Osteoblast (primary cell): ENCODE measurements around the gene KRTAP5-7. TPM values are rescaled to one million over a fixed set of nuclear protein-coding genes. Genes with fewer than 3 reads are reported as not detected.
"Not testable (repeated sequence)": the region's sequence is repeated elsewhere in the genome, so short reads cannot be mapped to it uniquely, and the experiment has no call there.

Source experiments
- DNase-seq: peaks from one replicate; pipeline ENCODE4 v3.0.0; 2011; ENCODE audit warnings: low spot score, mixed read lengths; ENCODE audit not compliant: insufficient read length; ENCODE audit errors: missing footprints
- H2AFZ ChIP-seq: 2 replicates; pipeline ENCODE4 v1.6.0; 2011; ENCODE audit warnings: mild to moderate bottlenecking, low read length
- H3K27ac ChIP-seq: 2 replicates; pipeline ENCODE4 v1.5.1; 2011; ENCODE audit warnings: mild to moderate bottlenecking, low read depth, low read length, moderate library complexity
- H3K27me3 ChIP-seq: 2 replicates; pipeline ENCODE4 v1.6.0; 2012; ENCODE audit warnings: mild to moderate bottlenecking, control low read depth, inconsistent platforms, low read length, moderate library complexity; ENCODE audit not compliant: insufficient read depth
- H3K36me3 ChIP-seq: 2 replicates; pipeline ENCODE4 v1.5.1; 2011; ENCODE audit warnings: mild to moderate bottlenecking, low read length, control low read depth, moderate library complexity; ENCODE audit not compliant: insufficient read depth
- H3K4me1 ChIP-seq: 2 replicates; pipeline ENCODE4 v1.5.1; 2011; ENCODE audit warnings: mild to moderate bottlenecking, low read length, control low read depth, moderate library complexity; ENCODE audit not compliant: insufficient read depth
- H3K4me2 ChIP-seq: 2 replicates; pipeline ENCODE4 v1.6.0; 2011; ENCODE audit warnings: mild to moderate bottlenecking, low read length; ENCODE audit not compliant: insufficient read depth
- H3K4me3 ChIP-seq: fragments of 200-600 bp; sonication (generic); 3 replicates; pipeline ENCODE4 v1.5.1; 2012; ENCODE audit warnings: mild to moderate bottlenecking, low read length, inconsistent platforms; ENCODE audit not compliant: insufficient read depth
- H3K79me2 ChIP-seq: 2 replicates; pipeline ENCODE4 v1.6.0; 2012; ENCODE audit warnings: mild to moderate bottlenecking, low read length, control low read depth, inconsistent platforms; ENCODE audit not compliant: insufficient read depth
- H3K9me3 ChIP-seq: 2 replicates; pipeline ENCODE4 v1.5.1; 2011; ENCODE audit warnings: low read depth, low read length, control low read depth
- H4K20me1 ChIP-seq: 2 replicates; pipeline ENCODE4 v1.6.0; 2012; ENCODE audit warnings: mild to moderate bottlenecking, low read length, control low read depth; ENCODE audit not compliant: insufficient read depth
- CTCF ChIP-seq: IDR thresholded peaks from 2 replicates; pipeline ENCODE4 v1.5.1; 2011; ENCODE audit warnings: mild to moderate bottlenecking, low read depth, low read length, moderate library complexity; ENCODE audit errors: extremely low read depth
- total RNA-seq: library from RNA; depleted of rRNA; stranded (reverse); fragments of >200 nt; gene quantifications from 2 replicates; pipeline ENCODE4 v1.2.3, GENCODE V29; 2012

Gene KRTAP5-7
- total RNA-seq, 1 donor, result 0.36 TPM

- no peak for DNase-seq
- Histone ChIP-seq H3K4me3 (no peak overlapping the region), H3K9me3 (no peaks in the 10 kb centered on the region), H4K20me1 (no peaks in the 10 kb centered on the region), H3K79me2 (no peaks in the 10 kb centered on the region), H2AFZ (no peak overlapping the region), H3K4me1 (no peaks in the 10 kb centered on the region), H3K27me3 (no peaks in the 10 kb centered on the region), H3K27ac (no peak overlapping the region), H3K36me3 (no peaks in the 10 kb centered on the region), H3K4me2 (no peak overlapping the region)
- TF ChIP-seq CTCF, result no peak
Observed at GRCh38 chr11:71532036-71532610, 5.1 kb downstream of the KRTAP5-7 start.

- H3K27ac ChIP-seq, H3K27me3 ChIP-seq: not testable (repeated sequence)
Observed at GRCh38 chr11:71534711-71535608, 7.9 kb downstream of the KRTAP5-7 start.

GRCh38 chr11:71535825-71536224 lies 8.8 kb downstream of the KRTAP5-7 start:
- no peak overlapping the region for H3K4me2 ChIP-seq
- H3K36me3 ChIP-seq, result no peaks in the 10 kb centered on the region
- TF ChIP-seq CTCF, result no peak

More at GRCh38 chr11:71534711-71535608, 7.9 kb downstream of the KRTAP5-7 start:
- H3K9me3 ChIP-seq, H4K20me1 ChIP-seq, H2AFZ ChIP-seq, H3K36me3 ChIP-seq, H3K4me2 ChIP-seq, DNase-seq, H3K4me3 ChIP-seq, H3K4me1 ChIP-seq, H3K79me2 ChIP-seq: not testable (repeated sequence)

GRCh38 chr11:71537537-71537936 lies 10.5 kb downstream of the KRTAP5-7 start:
- no peak for DNase-seq
- TF ChIP-seq CTCF, result no peak
- Histone ChIP-seq H3K4me1 (no peaks in the 10 kb centered on the region), H3K27ac (no peak overlapping the region), H3K4me3 (no peak overlapping the region), H3K79me2 (no peaks in the 10 kb centered on the region), H3K4me2 (no peak overlapping the region), H3K36me3 (no peaks in the 10 kb centered on the region), H4K20me1 (no peaks in the 10 kb centered on the region), H3K9me3 (no peaks in the 10 kb centered on the region), H3K27me3 (no peaks in the 10 kb centered on the region), H2AFZ (no peak overlapping the region)

More at GRCh38 chr11:71535825-71536224, 8.8 kb downstream of the KRTAP5-7 start:
- Histone ChIP-seq H2AFZ (no peak overlapping the region), H3K4me1 (no peaks in the 10 kb centered on the region), H3K27ac (no peak overlapping the region), H3K4me3 (no peak overlapping the region), H3K9me3 (no peaks in the 10 kb centered on the region), H3K79me2 (no peaks in the 10 kb centered on the region), H3K27me3 (no peaks in the 10 kb centered on the region), H4K20me1 (no peaks in the 10 kb centered on the region)
- no peak for DNase-seq

- not testable (repeated sequence) for H3K27ac ChIP-seq, H3K4me2 ChIP-seq, H3K36me3 ChIP-seq, H3K4me1 ChIP-seq, DNase-seq, H3K27me3 ChIP-seq, H4K20me1 ChIP-seq, H3K79me2 ChIP-seq, H3K9me3 ChIP-seq, H3K4me3 ChIP-seq, H2AFZ ChIP-seq
Observed at GRCh38 chr11:71537977-71538665, 11.1 kb downstream of the KRTAP5-7 start, which contains the start of gene KRTAP5-8. Gene KRTAP5-8, plus strand, starts transcription at chr11:71538025. Its CDS starts 31 bp downstream, at chr11:71538056.
